Measurements from ENCODE around the gene MORF4L1.
A peak's percentile ranks its signal among the peaks of the same experiment; 100 is the strongest.

MORF4L1 gene

DNA sequence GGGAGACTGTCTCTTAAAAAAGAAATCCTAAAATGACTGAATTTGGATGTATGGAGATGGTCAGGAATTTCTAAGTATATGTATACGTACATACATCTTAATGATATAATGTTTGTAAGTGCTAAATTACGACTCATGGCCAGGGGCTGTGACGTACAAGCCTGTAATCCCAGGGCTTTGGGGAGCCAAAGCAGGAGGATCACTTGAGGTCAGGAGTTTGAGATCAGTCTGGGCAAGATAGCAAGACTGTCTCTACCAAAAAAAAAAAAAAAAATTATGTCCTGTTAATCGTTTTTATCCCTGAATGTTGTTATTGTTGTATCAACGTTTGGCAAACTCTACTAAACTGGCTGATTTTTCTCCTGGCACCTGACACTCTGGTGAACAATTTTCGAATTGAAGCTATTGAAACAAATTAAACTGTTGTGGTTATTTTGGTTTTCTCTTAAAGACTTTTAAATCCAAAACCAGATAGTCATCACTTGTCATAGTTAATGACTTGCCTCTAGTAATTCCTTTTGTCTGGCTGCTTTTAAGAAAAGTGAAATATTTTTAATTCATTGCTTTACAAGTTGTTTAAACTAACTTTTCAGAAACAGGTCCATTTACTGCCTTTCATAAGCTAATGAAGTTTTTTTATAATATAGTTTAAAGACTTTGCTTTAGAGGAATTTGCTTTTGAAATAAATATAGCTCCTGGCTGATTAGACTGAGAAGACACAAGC, 7.0 kb downstream of the MORF4L1 start:
- TF ChIP-seq MYC (IDR thresholded peaks at IDR 0.05; ENCODE audit: low read depth, low read length) (no peak), MAX (IDR thresholded peaks at IDR 0.05; ENCODE audit: low read depth, low read length) (no peak), POLR2A (IDR thresholded peaks at IDR 0.05; ENCODE audit: extremely low read depth, insufficient read length) (no peak), CTCF (IDR thresholded peaks at IDR 0.05; ENCODE audit: low read depth, low read length) (no peak)
- H3K4me3 ChIP-seq (ENCODE audit: low read depth, low read length), result peak overlapping the region; percentile 8
- no peak for DNase-seq (ENCODE audit: low read depth)

- peak overlapping the region; percentile 8 for H3K4me3 ChIP-seq (ENCODE audit: low read depth, low read length)
- TF ChIP-seq POLR2A (IDR thresholded peaks at IDR 0.05; ENCODE audit: extremely low read depth, insufficient read length) (no peak), CTCF (IDR thresholded peaks at IDR 0.05; ENCODE audit: low read depth, low read length) (no peak), MAX (IDR thresholded peaks at IDR 0.05; ENCODE audit: low read depth, low read length) (no peak), MYC (IDR thresholded peaks at IDR 0.05; ENCODE audit: low read depth, low read length) (no peak)
- no peak for DNase-seq (ENCODE audit: low read depth)
Observed at GRCh38 chr15:78880242-78880533, 7.5 kb downstream of the MORF4L1 start.

GRCh38 chr15:78880813-78881212, 8.1 kb downstream of the MORF4L1 start:
- TF ChIP-seq CTCF (IDR thresholded peaks at IDR 0.05; ENCODE audit: low read depth, low read length), result no peak
- no peak for TF ChIP-seq POLR2A (IDR thresholded peaks at IDR 0.05; ENCODE audit: extremely low read depth, insufficient read length)
- TF ChIP-seq MAX (IDR thresholded peaks at IDR 0.05; ENCODE audit: low read depth, low read length), result no peak
- no peak for TF ChIP-seq MYC (IDR thresholded peaks at IDR 0.05; ENCODE audit: low read depth, low read length)
- H3K4me3 ChIP-seq (ENCODE audit: low read depth, low read length), result no peak overlapping the region
- DNase-seq (ENCODE audit: low read depth), result no peak

DNA sequence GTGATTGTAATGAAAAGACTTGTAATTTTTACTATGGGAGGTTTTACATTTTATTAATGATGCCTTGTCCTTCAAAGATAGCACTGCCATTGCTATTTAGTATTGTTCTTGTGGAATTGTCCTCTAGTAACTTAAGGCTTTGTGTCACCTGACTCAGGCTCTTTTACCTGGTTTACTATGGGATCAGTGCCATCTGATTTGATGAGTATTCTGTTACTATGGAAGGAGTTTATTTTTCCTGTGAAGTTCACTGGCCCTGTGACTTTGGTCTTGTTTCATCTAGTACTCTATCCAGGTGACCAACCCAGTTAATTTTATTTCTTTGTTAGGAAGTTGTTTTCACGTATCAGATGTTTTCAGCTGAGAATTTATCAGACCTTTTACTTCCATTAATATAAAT, 9.0 kb downstream of the MORF4L1 start:
- H3K4me3 ChIP-seq (ENCODE audit: low read depth, low read length), result no peak overlapping the region
- TF ChIP-seq MAX (IDR thresholded peaks at IDR 0.05; ENCODE audit: low read depth, low read length) (no peak), MYC (IDR thresholded peaks at IDR 0.05; ENCODE audit: low read depth, low read length) (no peak), POLR2A (IDR thresholded peaks at IDR 0.05; ENCODE audit: extremely low read depth, insufficient read length) (no peak), CTCF (IDR thresholded peaks at IDR 0.05; ENCODE audit: low read depth, low read length) (no peak)
- no peak for DNase-seq (ENCODE audit: low read depth)

DNA sequence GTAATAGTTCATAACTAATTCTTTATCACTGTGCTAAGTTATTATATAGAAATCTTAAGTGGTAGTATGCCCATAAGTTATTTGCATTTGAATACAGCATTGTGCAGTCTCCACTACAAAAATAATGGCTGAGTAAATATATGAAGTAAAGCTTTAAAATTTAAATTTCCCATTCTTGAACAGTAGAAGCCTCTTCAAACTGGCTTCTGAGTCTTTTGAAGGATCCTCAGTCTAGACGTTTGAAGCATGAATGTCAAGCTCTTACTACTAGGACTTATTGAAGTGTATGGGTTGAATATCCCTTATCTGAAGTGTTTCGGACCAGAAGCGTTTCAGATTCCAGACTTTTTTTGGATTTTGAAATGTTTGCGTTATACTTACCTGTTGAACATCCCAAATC, 16.3 kb downstream of the MORF4L1 start:
- TF ChIP-seq POLR2A (IDR thresholded peaks at IDR 0.05; ENCODE audit: extremely low read depth, insufficient read length) (no peak), CTCF (IDR thresholded peaks at IDR 0.05; ENCODE audit: low read depth, low read length) (no peak), MYC (IDR thresholded peaks at IDR 0.05; ENCODE audit: low read depth, low read length) (no peak), MAX (IDR thresholded peaks at IDR 0.05; ENCODE audit: low read depth, low read length) (no peak)
- DNase-seq (ENCODE audit: low read depth), result no peak

More for the DNA sequence above, 16.3 kb downstream of the MORF4L1 start:
- no peak overlapping the region for H3K4me3 ChIP-seq (ENCODE audit: low read depth, low read length)
